HG03159 (cell line): ENCODE results near the gene SFMBT2.

Experiments
- ATAC-seq: cut with Tn5 transposase; IDR thresholded peaks from one replicate; pipeline ENCODE4 v1.9.1; 2021; ENCODE audit warnings: mild to moderate bottlenecking, moderate library complexity; ENCODE audit not compliant: unreplicated experiment

SFMBT2 gene

DNA sequence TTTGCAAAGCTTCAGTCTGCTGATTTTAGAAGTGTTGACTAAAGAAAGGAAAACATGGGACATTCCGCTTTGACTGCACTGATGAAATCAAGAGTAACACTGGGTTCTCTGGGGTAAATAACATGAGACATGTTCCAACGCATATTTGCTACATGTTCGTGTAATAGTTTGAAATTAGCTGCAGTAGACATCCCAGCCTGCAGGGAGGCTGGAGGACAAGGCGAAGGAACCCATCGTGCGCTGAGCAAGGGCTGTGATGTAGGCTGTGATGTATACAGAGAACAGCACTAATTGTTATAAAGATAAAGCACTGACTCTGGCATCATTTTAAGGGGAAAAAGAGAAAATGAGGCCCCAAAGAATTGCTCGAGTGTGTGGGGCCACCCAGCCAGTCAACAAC, 40.3 kb downstream of the SFMBT2 start:
- no peak for ATAC-seq

DNA sequence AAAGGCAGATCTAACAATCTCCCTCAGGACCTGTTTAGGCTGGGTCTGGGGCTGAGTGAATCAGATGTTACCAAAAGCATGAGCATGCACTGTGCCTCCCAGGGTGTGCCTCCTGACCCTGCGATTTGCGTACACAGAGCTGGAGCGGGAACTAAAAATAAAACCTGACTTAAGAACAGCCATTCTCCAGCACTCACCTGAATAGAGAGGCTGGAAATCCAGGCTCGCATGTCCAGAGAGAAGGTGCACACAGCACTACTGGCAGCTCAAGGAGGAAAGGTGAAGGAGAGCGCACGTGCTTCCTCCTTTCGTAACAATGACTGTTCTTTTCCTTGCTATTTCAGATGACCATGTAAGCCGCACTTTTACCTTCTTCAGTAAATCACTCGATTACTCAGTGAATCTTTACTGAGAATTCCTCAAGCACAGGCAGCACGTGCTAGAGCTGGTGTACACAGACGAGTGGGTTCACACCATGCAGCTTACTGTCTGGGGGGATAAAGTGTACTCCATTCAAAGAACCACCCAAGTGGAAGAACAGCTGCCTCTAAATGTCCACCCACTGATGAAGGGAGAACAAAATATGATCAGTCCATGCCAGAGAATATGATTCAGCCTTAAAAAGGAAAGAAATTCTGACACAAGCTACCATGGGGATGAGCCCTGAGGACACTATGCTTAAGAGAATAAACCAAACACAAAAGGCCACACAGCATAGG, 45.6 kb downstream of the SFMBT2 start:
- ATAC-seq, result no peak

DNA sequence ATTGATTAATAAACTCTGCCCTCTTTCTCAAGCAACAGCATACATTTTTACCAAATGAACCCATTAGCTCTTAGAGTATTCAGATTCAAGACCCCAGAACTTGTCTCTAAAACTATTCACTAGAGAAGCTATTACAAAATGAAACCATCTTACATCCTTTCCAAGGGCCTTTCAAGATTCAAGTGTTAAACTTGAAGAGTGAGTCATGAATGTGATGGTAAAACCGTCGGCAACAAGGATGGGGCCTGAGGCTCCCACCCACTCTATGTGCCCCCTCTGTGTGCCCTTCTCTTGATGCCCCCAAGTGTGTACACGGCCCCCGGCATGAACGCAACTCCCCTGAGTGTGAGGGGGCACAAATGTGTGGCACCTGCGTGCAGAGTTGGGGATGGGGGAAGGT, 46.4 kb downstream of the SFMBT2 start:
- no peak for ATAC-seq

DNA sequence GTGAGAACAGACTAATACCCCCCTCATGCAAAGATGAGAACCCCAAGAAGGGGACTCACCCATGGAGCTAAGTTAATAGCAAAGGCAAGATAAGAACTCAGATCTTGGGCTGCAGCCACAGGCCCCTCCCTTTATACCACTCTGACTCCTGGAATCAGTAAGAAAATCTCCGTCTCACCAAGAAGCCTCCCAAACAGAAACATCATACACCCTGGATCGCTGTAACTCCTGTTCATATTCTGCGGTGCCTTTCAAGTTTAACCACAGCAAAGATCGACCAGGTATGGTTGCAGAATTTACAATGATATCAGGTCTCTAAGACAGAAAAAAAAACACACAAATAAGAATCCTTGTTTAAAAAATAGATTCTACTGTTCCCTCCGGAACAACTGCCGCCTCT, 47.1 kb downstream of the SFMBT2 start:
- no peak for ATAC-seq

DNA sequence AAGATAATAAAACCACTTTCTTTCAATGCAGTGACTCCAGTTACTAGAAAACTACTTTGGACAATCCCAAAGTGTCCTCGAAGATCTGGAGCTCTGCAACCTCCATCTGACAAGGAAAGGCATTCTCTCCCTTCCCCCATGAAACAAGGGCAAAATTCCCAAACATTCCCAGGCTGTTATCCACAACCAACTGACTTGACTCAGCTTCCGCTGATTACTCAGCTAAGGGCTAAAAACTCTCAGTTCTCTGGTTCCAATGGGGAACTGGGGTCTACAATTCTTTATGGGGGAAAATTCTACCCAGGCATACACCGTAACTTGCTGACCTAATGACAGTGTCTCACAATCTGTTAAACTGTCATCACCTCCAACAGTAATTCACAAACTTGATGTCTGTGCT, 48.4 kb downstream of the SFMBT2 start:
- ATAC-seq, result no peak

DNA sequence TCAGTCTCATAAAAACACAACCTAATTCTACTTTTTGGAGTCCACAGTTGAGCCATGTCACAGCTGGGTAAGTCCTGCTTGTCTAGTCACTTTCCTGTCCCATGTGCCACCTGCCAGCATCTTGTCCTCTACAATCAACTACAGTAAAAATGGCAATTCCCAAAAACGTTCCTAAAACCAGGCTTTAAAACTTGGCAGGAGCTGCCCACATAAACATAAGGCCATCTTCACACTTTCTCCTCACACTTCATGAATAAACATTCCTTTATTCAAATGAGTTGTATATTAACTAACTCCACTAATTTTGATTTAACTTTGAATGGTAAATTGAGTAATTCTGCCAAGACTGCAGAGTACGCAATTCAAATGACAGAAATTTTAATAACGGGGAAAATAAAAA, 49.5 kb downstream of the SFMBT2 start:
- ATAC-seq, result no peak

DNA sequence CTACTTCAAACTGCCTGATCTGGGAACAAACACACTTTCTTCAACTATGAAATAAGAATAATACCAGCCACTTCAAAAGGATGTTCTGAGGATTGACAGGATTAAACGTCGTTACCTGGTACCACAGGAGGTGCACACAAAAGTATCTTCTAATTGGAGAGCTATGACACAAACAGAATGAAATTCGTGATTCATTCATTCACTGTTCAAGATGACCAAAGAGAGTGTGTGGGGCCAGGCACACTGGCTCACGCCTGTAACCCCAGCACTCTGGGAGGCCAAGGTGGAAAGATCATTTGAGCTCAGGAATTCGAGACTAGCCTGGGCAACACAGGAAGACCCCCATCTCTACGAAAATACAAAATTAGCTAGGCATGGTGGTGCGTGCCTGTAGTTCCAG, 50.9 kb downstream of the SFMBT2 start:
- ATAC-seq, result no peak

DNA sequence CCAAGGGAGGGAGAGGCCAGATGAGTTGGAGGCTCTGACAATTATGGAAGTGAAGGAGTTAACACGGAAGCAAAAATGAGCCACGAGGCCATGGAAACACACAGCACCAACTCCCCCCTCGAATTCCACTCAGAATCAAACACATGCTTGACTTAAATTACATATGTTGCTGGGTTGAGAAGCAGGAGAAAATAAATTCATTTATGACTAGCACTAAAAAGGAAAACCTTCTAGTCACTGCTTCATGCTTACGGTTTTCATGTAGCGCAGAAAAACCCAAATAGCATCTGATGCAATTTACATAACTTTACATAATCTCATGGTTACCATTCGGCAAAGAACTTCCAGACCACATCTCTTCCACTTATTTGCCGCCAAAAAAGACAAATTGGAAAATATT, 51.5 kb downstream of the SFMBT2 start:
- ATAC-seq, result no peak

DNA sequence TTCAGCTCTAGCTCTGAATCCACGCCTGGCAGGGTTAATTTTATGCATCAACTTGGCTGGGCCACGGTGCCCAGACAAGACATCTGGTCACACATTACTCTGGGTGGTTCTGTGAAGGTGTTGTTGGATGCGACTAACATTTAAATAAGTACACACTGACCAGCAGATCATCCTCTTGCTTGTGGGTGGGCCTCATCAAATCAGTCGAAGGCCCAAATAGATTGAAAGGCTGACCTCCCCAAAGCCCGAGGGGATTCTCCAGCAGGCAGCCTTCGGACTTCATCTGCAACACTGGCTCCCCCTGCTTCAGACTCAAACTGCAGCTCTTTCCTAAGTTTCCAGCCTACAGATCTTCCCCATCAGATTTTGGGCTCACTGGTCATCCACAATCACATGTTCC, 53.6 kb downstream of the SFMBT2 start:
- ATAC-seq, result no peak

DNA sequence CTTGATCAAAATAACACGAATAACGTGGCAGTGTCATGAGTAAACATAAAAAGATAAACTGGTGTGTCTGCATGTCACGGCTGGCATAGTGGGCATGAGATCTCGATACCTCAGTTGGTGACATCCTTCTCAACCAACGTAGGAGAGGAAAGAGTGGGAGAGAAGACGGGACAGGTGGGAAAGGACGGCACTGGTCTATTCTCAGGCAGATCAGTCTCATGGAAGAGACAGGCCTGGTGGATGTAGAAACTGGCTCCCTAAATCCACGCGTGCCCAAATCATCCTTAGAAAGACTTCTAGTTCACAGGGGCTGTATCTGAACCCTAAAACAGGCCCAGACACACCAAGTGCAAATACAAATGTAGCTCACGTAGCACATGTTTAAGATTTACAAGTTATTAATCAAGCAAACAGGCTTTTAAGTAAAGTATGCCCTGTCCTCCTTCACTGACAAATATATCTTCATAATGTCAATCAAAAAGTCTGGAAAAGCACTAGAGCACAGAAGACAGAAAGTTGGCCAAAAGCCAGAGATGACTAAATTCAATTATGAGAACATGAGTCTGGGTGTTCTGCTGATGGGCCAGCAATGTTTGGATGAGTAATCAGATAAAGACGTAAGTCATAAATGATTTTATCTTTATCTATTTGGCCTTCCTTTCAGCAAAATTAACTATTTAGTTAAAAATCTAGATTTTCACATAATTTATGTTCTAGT, 56.3 kb downstream of the SFMBT2 start:
- no peak for ATAC-seq

DNA sequence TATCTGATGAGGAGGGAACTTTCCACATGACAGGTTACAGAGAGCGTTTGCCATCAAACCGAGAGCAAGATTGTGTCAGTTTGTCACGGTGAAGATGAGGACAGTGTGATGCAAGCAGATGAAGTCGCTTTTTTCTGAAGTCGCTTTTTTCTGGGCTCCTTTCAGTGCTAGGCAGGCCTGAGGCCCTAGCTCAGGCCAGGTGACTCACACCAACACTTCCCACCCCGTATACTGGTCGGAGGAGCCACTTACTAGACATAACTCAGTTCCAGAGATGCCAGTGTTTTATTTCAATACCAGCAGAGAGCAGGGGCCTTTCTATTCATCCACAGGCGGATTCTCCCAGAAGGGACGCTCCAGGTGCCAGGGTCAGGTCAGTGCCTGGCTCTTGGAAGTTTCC, 58.9 kb downstream of the SFMBT2 start:
- ATAC-seq, result no peak

DNA sequence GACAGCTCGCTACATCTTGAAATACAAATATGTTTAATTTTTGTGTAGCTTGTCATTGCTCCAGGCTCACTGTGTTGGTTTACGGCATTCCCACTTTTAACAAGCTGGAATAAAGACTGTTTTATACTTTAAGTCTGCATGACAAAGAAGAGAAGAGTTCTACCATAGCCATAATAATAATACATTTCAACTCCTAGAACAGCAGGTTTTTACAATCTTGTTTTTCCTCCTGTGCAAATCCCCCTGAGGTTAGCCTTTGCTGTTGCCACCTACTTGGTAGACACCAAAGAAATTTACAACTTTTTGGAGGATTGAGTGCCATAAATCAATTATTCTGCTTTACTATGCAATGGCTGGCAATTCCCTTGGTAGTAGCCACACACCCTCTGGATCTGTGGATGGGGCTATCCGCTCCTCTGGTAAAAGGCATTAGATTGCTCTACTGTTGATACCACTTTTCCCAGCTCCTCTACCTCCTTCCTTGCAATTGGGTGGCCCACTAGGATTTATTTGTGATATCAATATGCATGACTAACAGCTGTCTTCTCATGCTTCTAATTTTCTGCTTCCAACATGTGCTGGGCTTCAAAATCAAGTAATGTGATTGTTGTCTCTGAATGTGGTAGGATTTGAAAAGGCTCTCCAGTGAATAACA, 60.2 kb downstream of the SFMBT2 start:
- ATAC-seq, result no peak

DNA sequence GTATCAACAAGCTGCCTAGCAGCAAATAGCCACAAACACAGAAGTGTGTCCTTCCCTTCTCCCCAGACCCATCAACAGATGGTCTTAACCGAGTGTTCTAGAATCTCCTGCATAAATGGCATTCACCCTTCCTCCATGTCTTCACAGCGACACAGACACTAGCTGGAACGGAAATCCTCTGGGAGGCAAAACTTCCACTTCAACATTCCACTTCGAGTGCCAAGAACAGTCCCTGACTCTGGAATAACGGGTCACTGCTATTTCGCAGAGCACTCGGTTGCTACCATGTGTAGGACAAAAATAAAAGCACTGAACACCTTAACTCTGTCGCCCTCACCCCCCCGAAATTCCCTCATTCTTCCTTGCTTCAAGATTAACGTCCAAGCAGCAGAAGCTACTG, 65.1 kb downstream of the SFMBT2 start:
- no peak for ATAC-seq

DNA sequence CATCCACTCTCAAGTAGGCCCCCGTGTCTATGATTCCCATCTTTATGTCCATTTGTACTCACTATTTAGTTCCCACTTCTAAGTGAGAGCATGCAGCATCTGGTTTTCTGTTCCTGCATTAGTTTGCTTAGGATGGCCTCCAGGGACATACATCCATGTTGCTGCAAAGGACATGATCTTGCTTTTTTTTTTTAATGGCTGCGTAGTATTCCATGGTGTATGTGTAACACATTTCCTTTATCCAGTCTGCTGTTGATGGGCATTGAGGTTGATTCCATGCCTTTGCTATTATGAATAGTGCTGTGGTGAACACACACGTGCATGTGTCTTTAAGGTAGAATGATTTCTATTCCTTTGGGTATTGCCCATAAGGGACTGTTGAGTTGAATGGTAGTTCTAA, 67.8 kb downstream of the SFMBT2 start:
- ATAC-seq, result no peak

DNA sequence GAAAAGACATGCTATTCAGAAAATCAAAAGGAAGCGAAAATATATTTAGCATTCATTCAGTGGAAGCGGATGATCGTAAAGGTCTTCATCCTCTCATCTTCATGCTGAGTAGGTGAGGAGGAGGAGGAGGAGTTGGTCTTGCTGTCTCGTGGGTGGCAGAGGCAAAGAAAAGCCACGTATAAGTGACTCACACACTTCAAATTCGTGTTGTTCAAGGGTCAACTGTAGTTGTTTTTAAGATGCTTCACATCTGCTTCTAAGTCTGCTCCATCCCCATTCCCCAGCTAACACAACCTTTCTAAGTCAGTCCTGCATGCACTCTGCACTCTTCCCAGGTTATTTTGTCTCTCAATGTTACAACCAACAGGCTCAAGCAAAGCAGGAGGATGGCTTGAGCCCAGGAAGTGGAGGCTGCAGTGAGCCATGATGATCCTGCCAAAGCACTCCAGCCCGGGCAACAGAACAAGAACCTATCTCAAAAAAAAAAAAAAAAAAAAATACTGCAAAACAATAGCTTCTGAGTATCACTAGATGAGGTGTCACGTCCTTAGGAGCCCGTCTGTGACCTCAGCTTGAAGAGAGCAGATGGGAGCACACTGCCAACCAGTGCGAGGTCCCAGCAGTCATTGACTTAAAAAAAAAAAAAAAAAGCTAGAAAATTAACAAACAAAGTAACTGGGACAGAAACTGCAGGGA, 70.5 kb downstream of the SFMBT2 start:
- ATAC-seq, result no peak

DNA sequence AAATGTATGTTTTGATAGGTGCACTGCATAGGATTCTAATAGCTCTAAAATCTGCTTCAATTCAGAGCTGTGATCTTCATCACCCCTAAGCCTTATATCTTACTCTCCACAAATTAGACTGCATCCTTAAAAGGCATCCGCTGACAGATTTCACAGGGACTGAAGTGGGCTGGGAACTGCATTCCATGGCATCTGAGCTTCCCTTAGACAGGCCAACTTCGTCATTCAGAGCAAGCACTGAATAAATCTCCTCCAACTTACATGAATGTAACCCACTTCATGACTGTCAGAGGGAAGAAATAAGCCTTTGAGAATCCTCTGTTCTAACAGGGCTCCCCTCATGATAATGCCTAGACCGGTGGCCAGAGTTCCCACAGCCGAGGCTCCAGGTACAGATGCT, 71.3 kb downstream of the SFMBT2 start:
- no peak for ATAC-seq

DNA sequence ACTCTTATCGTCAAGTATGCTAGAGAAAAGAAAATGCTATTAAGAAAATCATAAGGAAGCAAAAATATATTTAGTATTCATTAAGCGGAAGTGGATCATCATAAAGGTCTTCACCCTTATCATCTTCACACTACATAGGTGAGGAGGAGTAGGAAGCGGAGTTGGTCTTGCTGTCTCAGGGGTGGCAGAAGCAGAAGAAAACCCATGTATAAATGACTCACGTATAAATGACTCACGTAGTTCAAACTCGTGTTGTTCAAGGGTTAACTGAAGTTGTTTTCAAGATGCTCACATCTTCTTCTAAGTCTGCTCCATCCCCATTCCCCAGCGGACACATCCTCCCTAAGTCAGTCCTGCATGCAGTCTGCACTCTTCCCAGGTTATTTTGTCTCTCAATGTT, 72.4 kb downstream of the SFMBT2 start:
- ATAC-seq, result no peak

DNA sequence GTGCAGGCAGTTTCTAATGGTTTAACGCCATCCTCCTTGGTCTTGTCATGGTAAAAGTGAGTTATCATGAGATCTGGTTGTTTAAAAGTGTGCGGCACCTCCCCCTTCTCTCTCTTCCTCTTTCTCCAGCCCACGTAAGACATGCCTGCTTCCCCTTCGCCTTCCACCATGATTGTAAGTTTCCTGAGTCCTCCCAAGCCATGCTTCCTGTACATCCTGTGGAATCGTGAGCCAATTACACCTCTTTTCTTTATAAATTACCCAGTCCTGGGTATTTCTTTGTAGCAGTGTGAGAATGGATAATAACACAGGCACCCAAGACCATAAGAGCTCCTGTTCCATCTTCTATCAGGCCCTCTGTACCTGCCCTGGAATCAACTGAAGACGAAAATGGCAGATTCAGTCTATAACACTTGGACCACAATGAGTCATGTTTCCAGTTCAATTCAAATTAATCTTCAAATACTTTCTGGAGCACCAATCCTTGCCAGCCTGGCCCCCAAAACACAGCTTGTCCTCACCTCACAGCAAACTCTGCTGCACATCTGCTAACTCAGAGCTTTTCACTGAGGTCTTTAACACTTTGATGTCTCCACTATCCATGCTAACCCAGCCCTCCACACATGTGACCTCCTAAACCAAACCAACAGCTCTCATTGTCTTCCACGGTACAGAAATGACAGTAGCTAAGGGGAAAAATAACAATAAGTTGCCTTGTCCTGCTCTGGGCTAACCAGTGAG, 73.2 kb downstream of the SFMBT2 start:
- ATAC-seq, result peak; percentile 83

DNA sequence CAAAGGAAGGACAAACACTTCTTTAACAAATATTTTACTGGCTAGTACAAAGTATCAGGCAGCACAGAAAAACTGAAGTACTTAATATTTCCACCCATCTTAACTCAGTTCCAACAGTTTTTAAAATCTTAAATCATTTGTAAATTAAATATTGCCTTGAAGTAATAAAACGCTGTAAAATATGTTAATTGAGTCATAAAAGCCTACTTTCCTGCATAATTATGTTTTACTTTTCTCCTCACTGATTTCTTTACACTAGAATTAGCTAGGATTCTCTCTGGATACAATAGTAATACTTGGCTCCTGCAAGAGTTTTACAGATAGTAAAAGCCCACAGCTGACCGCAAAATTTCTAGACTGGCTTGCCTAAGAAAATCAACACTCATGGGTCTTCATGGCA, 74.9 kb downstream of the SFMBT2 start:
- no peak for ATAC-seq

DNA sequence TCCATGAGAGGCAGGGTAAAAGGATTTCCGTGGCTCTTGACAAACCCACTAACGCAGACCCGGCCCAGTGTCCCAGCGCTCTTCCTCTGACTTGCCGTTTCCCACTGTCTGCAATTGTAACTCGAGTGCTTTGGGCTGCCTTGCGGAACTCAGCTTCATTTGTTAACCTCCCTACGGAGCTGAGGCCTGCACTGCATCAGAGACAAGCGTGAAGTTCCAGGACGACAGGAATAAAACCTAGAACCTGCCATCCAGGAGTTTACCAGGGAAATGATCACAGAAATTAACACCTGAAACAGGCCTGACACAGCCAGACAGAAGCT, 76.2 kb downstream of the SFMBT2 start:
- no peak for ATAC-seq

DNA sequence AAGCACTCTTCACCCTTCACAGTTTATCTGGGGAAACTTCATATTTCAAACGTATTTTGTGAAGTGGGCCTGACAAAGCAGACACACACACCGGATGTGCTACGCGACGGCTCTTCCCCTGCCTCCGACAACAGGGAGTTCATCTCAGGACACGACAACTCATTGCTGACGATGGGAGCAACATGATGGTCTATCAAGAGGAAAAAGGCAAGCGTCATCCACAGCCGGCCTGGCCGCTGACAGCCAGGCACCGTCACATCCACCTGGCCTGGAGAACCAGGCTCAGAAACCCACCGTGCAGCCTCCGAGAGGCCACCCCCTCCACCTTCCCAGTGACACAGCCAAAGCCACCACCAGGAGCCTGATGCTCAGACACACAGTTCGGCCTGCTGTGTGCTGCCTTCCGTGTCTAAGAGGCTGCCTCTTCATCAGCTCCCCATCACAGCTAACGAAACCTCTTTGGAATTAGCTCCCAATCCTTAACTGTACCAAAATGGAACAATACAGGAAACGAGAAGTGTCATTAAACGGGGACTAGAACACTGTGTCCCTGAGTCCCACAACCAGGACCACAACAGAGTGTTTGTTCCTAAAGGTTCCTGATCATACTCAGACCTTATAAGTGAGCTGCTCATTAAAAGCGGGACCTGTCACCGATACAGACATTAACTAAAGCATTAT, 76.7 kb downstream of the SFMBT2 start:
- no peak for ATAC-seq
